Stimulated activated CD8-positive, alpha-beta memory T cell treated with anti-CD3 and anti-CD28 coated beads, Interleukin-2, amount 100 ng/mL, for 1 hour (primary cell): Measurements from ENCODE around the gene SLC37A3.
"Not testable (repeated sequence)": the region's sequence is repeated elsewhere in the genome, so short reads cannot be mapped to it uniquely, and the experiment has no call there.

Experiments
- DNase-seq, 2 donors: peaks; one replicate each; pipeline ENCODE4 v3.0.0-alpha.2; 2020; ENCODE audit warnings: low read depth in 2 of 2

SLC37A3 gene

GRCh38 chr7:140347218-140347617, 51.1 kb downstream of the SLC37A3 start:
- DNase-seq = no peak

- DNase-seq = no peak
These were observed 52.9 kb downstream of the SLC37A3 start for GRCh38 chr7:140345426-140345825.

GRCh38 chr7:140342727-140343514, 55.4 kb downstream of the SLC37A3 start:
- DNase-seq = no peak

GRCh38 chr7:140338959-140339358, 59.4 kb downstream of the SLC37A3 start:
- not testable (repeated sequence) for DNase-seq

GRCh38 chr7:140334341-140335057, 63.8 kb downstream of the SLC37A3 start:
- DNase-seq = no peak

GRCh38 chr7:140333686-140334085, 64.6 kb downstream of the SLC37A3 start:
- DNase-seq = no peak

- no peak for DNase-seq
These were observed 65.1 kb downstream of the SLC37A3 start for GRCh38 chr7:140333223-140333622.

GRCh38 chr7:140330595-140330994, 67.7 kb downstream of the SLC37A3 start:
- no peak for DNase-seq

- no peak for DNase-seq
These were observed 68.2 kb downstream of the SLC37A3 start for GRCh38 chr7:140330128-140330527.

- DNase-seq = no peak
These were observed 71.1 kb downstream of the SLC37A3 start for GRCh38 chr7:140327261-140327661.

- peak; percentile 8 to 22 for DNase-seq
These were observed 72.0 kb downstream of the SLC37A3 start for GRCh38 chr7:140326116-140326928.

- DNase-seq = no peak
These were observed 72.7 kb downstream of the SLC37A3 start for GRCh38 chr7:140325600-140325999.

GRCh38 chr7:140324714-140325113, 73.6 kb downstream of the SLC37A3 start:
- no peak for DNase-seq

GRCh38 chr7:140322759-140323158, 75.6 kb downstream of the SLC37A3 start:
- DNase-seq = no peak

GRCh38 chr7:140320078-140320477, 78.3 kb downstream of the SLC37A3 start:
- not testable (repeated sequence) for DNase-seq

GRCh38 chr7:140317999-140318398, 80.3 kb downstream of the SLC37A3 start:
- no peak for DNase-seq

- DNase-seq = no peak
These were observed 80.7 kb downstream of the SLC37A3 start for GRCh38 chr7:140317597-140317996.

- DNase-seq = no peak
These were observed 82.1 kb downstream of the SLC37A3 start for GRCh38 chr7:140316165-140316661.

- DNase-seq = no peak
These were observed 82.7 kb downstream of the SLC37A3 start for GRCh38 chr7:140315498-140316164.

- no peak for DNase-seq
These were observed 83.5 kb downstream of the SLC37A3 start for GRCh38 chr7:140314573-140315480.
